OCI-LY1 (cell line): ENCODE measurements around the gene RBMS1.

ENCODE experiments used
- H2AFZ ChIP-seq: fragments of 200-600 bp; sonication (generic), shearing (Covaris generic); 2 replicates; pipeline ENCODE4 v1.6.0; 2014; ENCODE audit warnings: antibody characterized with exemption, mild to moderate bottlenecking, low read length
- H3F3A ChIP-seq: fragments of 200-600 bp; sonication (generic), shearing (Covaris generic); 2 replicates; pipeline ENCODE4 v1.6.0; 2014; ENCODE audit warnings: mild to moderate bottlenecking, antibody characterized with exemption, low read length, moderate library complexity; ENCODE audit not compliant: insufficient read depth
- H3K27ac ChIP-seq: fragments of 200-600 bp; sonication (generic); 2 replicates; pipeline ENCODE4 v1.5.1; 2014; ENCODE audit warnings: low read length, mixed run types, mild to moderate bottlenecking, low read depth; ENCODE audit not compliant: poor library complexity, severe bottlenecking
- H3K27me3 ChIP-seq: fragments of 200-600 bp; sonication (generic); 2 replicates; pipeline ENCODE4 v1.6.0; 2014; ENCODE audit warnings: antibody characterized with exemption, mild to moderate bottlenecking, low read length, moderate library complexity; ENCODE audit not compliant: insufficient read depth
- H3K36me3 ChIP-seq: fragments of 200-600 bp; sonication (generic); 2 replicates; pipeline ENCODE4 v1.6.1; 2014; ENCODE audit warnings: mild to moderate bottlenecking, antibody characterized with exemption, low read length, moderate library complexity, mixed read lengths; ENCODE audit not compliant: insufficient read depth
- H3K4me1 ChIP-seq: fragments of 200-600 bp; sonication (generic); 2 replicates; pipeline ENCODE4 v1.5.1; 2014; ENCODE audit warnings: mild to moderate bottlenecking, low read length, moderate library complexity; ENCODE audit not compliant: insufficient read depth, severe bottlenecking
- H3K4me2 ChIP-seq: fragments of 200-600 bp; sonication (generic), shearing (Covaris generic); 2 replicates; pipeline ENCODE4 v1.6.1; 2014; ENCODE audit warnings: low read length
- H3K4me3 ChIP-seq: fragments of 200-600 bp; sonication (generic); 2 replicates; pipeline ENCODE4 v1.5.1; 2014; ENCODE audit warnings: low read length, low read depth, mild to moderate bottlenecking, mixed read lengths; ENCODE audit not compliant: poor library complexity, severe bottlenecking
- H3K79me2 ChIP-seq: fragments of 200-600 bp; shearing (Covaris generic); 2 replicates; pipeline ENCODE4 v1.6.1; 2016; ENCODE audit warnings: mixed run types, low read length, mixed read lengths; ENCODE audit not compliant: insufficient read depth
- H3K9ac ChIP-seq: fragments of 200-600 bp; sonication (generic), shearing (Covaris generic); 2 replicates; pipeline ENCODE4 v1.6.1; 2014; ENCODE audit warnings: mild to moderate bottlenecking, low read length, mixed read lengths
- H3K9me2 ChIP-seq: fragments of 200-600 bp; sonication (generic), shearing (Covaris generic); 2 replicates; pipeline ENCODE4 v1.6.1; 2014; ENCODE audit warnings: low read depth, mild to moderate bottlenecking, low read length, mixed read lengths
- H3K9me3 ChIP-seq: fragments of 200-600 bp; shearing (Covaris generic); 2 replicates; pipeline ENCODE4 v1.6.1; 2014; ENCODE audit warnings: low read length, mixed read lengths
- H4K20me1 ChIP-seq: fragments of 200-600 bp; sonication (generic), shearing (Covaris generic); 2 replicates; pipeline ENCODE4 v1.6.0; 2016; ENCODE audit warnings: mild to moderate bottlenecking, low read length; ENCODE audit not compliant: insufficient read depth
- CTCF ChIP-seq: fragments of 200-600 bp; sonication (generic), shearing (Covaris generic); IDR thresholded peaks from 2 replicates; pipeline ENCODE4 v1.5.1; 2017; ENCODE audit warnings: mild to moderate bottlenecking, antibody characterized with exemption, low read length, moderate library complexity, mixed read lengths
- EZH2 ChIP-seq: fragments of 200-600 bp; sonication (generic), shearing (Covaris generic); IDR thresholded peaks from 2 replicates; pipeline ENCODE4 v1.8.0; 2017; ENCODE audit warnings: borderline replicate concordance, mixed run types, mild to moderate bottlenecking, antibody characterized with exemption, low read length, moderate library complexity, mixed read lengths

RBMS1 gene

GRCh38 chr2:160356485-160356884 lies 137.1 kb downstream of the RBMS1 start:
- H3K27me3 ChIP-seq: no peaks in the 10 kb centered on the region
- no peak overlapping the region for H3K4me3 ChIP-seq
- no peak overlapping the region for H2AFZ ChIP-seq
- H3K9me2 ChIP-seq: no peaks in the 10 kb centered on the region
- H3F3A ChIP-seq: no peaks in the 10 kb centered on the region
- no peaks in the 10 kb centered on the region for H3K36me3 ChIP-seq
- H3K4me2 ChIP-seq: no peak overlapping the region
- H3K79me2 ChIP-seq: no peaks in the 10 kb centered on the region
- TF ChIP-seq EZH2 (no peak), CTCF (no peak)
- H3K9ac ChIP-seq: no peak overlapping the region
- peaks cover 1% of the 10 kb centered on the region; the same call in 1 of the 2 replicates for H4K20me1 ChIP-seq
- H3K4me1 ChIP-seq: no peaks in the 10 kb centered on the region
- H3K27ac ChIP-seq: no peak overlapping the region
- no peaks in the 10 kb centered on the region for H3K9me3 ChIP-seq

GRCh38 chr2:160355080-160355479 lies 138.5 kb downstream of the RBMS1 start:
- Histone ChIP-seq H3K4me3 (no peak overlapping the region), H3F3A (no peaks in the 10 kb centered on the region), H3K27me3 (no peaks in the 10 kb centered on the region), H3K79me2 (no peaks in the 10 kb centered on the region), H3K9me2 (no peaks in the 10 kb centered on the region), H3K4me2 (no peak overlapping the region), H3K9ac (no peak overlapping the region), H4K20me1 (peaks cover 3% of the 10 kb centered on the region; the same call in 1 of the 2 replicates), H3K27ac (no peak overlapping the region), H3K4me1 (no peaks in the 10 kb centered on the region), H3K9me3 (no peaks in the 10 kb centered on the region), H2AFZ (no peak overlapping the region), H3K36me3 (no peaks in the 10 kb centered on the region)
- no peak for TF ChIP-seq CTCF
- TF ChIP-seq EZH2: no peak

- Histone ChIP-seq H3K36me3 (no peaks in the 10 kb centered on the region), H3K4me3 (no peak overlapping the region), H3K4me2 (no peak overlapping the region), H3K79me2 (no peaks in the 10 kb centered on the region), H3K9ac (no peak overlapping the region), H3F3A (no peaks in the 10 kb centered on the region), H4K20me1 (peaks cover 3% of the 10 kb centered on the region; the same call in 1 of the 2 replicates), H2AFZ (no peak overlapping the region), H3K27ac (no peak overlapping the region), H3K4me1 (no peaks in the 10 kb centered on the region), H3K9me3 (no peaks in the 10 kb centered on the region), H3K27me3 (no peaks in the 10 kb centered on the region), H3K9me2 (no peaks in the 10 kb centered on the region)
- TF ChIP-seq CTCF: no peak
Observed at GRCh38 chr2:160354677-160355076, 138.9 kb downstream of the RBMS1 start.
